Activated CD4-positive, alpha-beta T cell treated with anti-CD3 and anti-CD28 coated beads, Interleukin-2, amount 10 ng/mL, durations not matched to agents 7 days and 5 days (primary cell): ENCODE measurements around the gene TROAP. TPM values are rescaled to one million over a fixed set of nuclear protein-coding genes. Genes with fewer than 3 reads are reported as not detected.
A peak's percentile ranks its signal among the peaks of the same experiment; 100 is the strongest.
"Not testable (repeated sequence)": the region's sequence is repeated elsewhere in the genome, so short reads cannot be mapped to it uniquely, and the experiment has no call there.

Experiments
- CTCF ChIA-PET: fragments of 350-600 bp; sonication (Branson Sonifier 250); formaldehyde crosslinking; loops from one replicate; lab custom pipeline; 2021; ENCODE audit warnings: antibody characterized with exemption; lab: Charles Lee
- POLR2A ChIA-PET: fragments of 350-600 bp; sonication (Branson Sonifier 250); formaldehyde crosslinking; loops from one replicate; lab custom pipeline; 2021; ENCODE audit warnings: antibody characterized with exemption; lab: Charles Lee
- DNase-seq: peaks from one replicate; pipeline ENCODE4 v3.0.0-alpha.2; 2020
- H3K27ac Mint-ChIP-seq: one replicate; pipeline ENCODE4 v1.8.0; 2021; ENCODE audit warnings: mild to moderate bottlenecking, moderate library complexity, mixed read lengths
- H3K27me3 Mint-ChIP-seq: one replicate; pipeline ENCODE4 v1.8.0; 2021; ENCODE audit warnings: mixed read lengths
- H3K36me3 Mint-ChIP-seq: one replicate; pipeline ENCODE4 v1.8.0; 2021; ENCODE audit warnings: low read depth, mixed read lengths
- H3K4me1 Mint-ChIP-seq: one replicate; pipeline ENCODE4 v1.8.0; 2021; ENCODE audit warnings: mixed read lengths
- H3K4me3 Mint-ChIP-seq: one replicate; pipeline ENCODE4 v1.8.0; 2021; ENCODE audit warnings: mild to moderate bottlenecking, moderate library complexity, mixed read lengths
- H3K9me3 Mint-ChIP-seq: one replicate; pipeline ENCODE4 v1.8.0; 2021; ENCODE audit warnings: mixed read lengths
- total RNA-seq, 2 experiments: library from RNA; stranded (reverse); gene quantifications; one replicate each; pipeline ENCODE4 v1.2.3, GENCODE V29; 2021

TROAP gene
- total RNA-seq = 100 to 1,000 TPM; 111 to 115 TPM

DNA sequence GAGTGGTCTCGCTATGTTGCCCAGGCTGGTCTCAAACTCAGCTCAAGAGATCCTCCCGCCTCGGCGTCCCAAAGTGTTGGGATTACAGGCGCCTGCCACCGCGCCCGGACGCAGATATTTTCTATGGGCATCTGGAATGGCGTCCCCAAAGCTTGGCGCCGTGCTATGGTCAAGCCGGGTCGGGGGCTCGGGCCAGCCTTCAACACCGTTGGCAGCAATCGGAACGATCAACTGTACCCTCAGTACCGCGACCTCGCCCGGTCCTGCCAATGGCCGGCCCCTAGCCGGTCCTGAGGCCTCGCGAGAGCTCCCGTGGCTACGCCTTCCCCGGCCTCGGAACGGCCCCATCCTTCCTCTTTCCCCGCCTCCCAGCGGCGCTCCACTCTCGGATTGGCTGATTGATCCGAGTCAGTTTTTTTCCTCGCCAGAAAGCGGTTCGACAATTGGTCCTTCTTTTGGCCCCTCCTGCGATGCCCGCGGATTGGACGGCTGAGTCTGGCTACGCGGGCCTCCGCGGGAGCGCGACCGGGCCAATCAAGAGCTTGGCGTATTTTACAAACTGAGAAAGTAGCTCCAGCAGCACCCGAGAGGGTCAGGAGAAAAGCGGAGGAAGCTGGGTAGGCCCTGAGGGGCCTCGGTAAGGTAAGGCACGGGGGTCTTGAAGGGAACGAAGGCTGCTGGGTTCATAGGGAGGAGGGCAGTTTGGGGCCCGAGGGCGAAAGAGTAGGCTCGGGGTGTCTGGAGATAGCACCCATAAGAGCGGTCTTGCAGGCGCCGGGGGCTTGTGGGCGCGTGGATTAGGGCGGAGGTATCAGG lies at the start of gene TROAP:
Gene TROAP, plus strand, starts transcription at position 548 of the 816 bp plus-strand sequence. CDS start 354 bp downstream, outside the sequence.
- CTCF ChIA-PET = interaction anchor here (0.8 to 5.0 kb wide), 10 partner anchors 9 to 34 kb away, joined by 3 to 29 read pairs (median 8); partner anchors contain the start of genes C1QL4, DNAJC22 and PRPH
- Mint-ChIP-seq H3K36me3 (peaks cover 28% of the 10 kb centered on the region), H3K27ac (peak within 1 kb of the TSS; percentile 93), H3K4me3 (peak within 1 kb of the TSS; percentile 97), H3K4me1 (peaks cover 32% of the 10 kb centered on the region), H3K9me3 (no peaks in the 10 kb centered on the region), H3K27me3 (no peaks in the 10 kb centered on the region)
- POLR2A ChIA-PET = interaction anchor here (0.6 to 2.0 kb wide), 4 partner anchors 9 to 192 kb away, joined by 3 to 11 read pairs (median 4); partner anchors contain the start of genes SPATS2 and TUBA1B
- peak; percentile 99 for DNase-seq

DNA sequence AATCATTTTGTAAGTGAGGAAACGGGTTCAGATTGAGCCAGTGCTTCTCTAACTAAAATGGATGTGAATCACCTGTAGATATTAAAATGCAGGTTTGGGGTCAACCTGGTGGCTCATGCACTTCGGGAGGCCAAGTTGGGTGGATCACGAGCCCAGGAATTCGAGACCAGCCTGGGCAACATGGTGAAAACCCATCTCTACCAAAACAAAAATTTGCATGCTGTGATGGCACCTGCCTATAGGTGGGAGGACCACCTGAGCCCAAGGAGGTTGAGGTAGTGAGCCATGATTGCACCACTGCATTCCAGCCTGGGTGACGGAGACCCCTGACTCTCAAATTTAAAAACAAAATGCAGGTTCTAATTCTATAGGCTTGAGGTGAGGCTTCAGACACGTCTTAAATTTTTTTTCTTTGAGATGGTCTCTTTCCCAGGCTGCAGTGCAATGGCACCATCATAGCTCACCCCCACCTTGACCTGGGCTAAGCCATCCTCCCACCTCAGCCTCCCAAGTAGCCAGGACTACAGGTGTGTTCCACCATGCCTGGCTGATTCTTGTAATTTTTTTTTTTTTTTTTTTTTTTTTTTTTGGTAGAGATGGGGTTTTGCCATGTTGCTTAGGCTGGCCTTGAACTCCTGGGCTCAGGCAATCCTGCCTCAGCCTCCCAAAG lies 49.2 kb upstream of the TROAP start:
- Mint-ChIP-seq H3K4me1 (peaks cover 12% of the 10 kb centered on the region), H3K27me3 (no peaks in the 10 kb centered on the region), H3K36me3 (peaks cover 44% of the 10 kb centered on the region), H3K27ac (no peak overlapping the region), H3K9me3 (no peaks in the 10 kb centered on the region), H3K4me3 (no peak overlapping the region)
- POLR2A ChIA-PET = no interaction called here
- no peak for DNase-seq
- CTCF ChIA-PET = interaction anchor here (2.5 kb wide), 1 partner anchor 73 kb away, joined by 6 read pairs; the partner anchor contains the start of gene DNAJC22

DNA sequence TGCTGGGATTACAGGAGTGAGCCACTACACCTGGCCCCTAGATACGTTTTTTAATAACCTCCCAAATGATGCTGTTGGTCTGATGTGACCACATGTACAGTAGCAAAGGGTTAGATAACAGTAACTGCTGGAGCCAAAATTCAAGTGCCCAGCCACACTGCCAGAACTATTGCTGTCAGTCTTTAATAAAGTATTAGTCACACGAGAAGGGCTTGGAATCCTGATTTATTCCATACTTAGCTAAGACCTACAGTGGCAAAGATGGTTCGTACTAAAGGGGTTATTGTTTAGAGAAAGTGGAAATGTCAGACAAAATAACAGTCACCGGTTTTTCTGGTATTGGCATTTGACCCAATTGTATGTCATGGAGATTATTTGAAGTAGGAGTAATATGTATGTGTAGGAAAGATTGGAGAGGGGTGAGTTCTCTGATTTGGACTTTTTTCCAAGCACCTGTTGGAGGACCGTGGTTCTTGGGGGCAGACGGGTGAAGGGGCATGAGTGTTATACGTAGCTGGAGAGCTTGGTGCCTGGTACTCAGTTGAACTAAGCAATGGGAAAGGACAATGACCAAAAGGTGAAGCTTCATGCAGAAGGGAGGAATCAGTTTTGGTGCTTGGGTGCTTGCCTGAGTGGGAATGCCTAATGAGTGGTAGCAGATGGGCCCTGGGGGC lies 48.5 kb upstream of the TROAP start:
- Mint-ChIP-seq H3K4me3 (no peak overlapping the region), H3K36me3 (peaks cover 37% of the 10 kb centered on the region), H3K4me1 (peaks cover 8% of the 10 kb centered on the region), H3K27ac (no peak overlapping the region), H3K9me3 (no peaks in the 10 kb centered on the region), H3K27me3 (no peaks in the 10 kb centered on the region)
- POLR2A ChIA-PET = no interaction called here
- CTCF ChIA-PET = interaction anchor here (0.6 to 2.5 kb wide), 4 partner anchors 69 to 431 kb away, joined by 3 to 6 read pairs (median 5); partner anchors contain the start of gene DNAJC22
- DNase-seq = no peak

GRCh38 chr12:49276304-49277290 lies 46.5 kb upstream of the TROAP start:
- CTCF ChIA-PET = interaction anchor here (0.9 to 1.8 kb wide), 7 partner anchors 11 to 257 kb away, joined by 3 to 4 read pairs (median 3); partner anchors contain the start of genes C1QL4 and PRPH
- DNase-seq = no peak
- POLR2A ChIA-PET = no interaction called here
- Mint-ChIP-seq H3K27me3 (peaks cover 3% of the 10 kb centered on the region), H3K4me3 (no peak overlapping the region), H3K27ac (no peak overlapping the region), H3K9me3 (no peaks in the 10 kb centered on the region), H3K36me3 (peaks cover 21% of the 10 kb centered on the region), H3K4me1 (no peaks in the 10 kb centered on the region)

DNA sequence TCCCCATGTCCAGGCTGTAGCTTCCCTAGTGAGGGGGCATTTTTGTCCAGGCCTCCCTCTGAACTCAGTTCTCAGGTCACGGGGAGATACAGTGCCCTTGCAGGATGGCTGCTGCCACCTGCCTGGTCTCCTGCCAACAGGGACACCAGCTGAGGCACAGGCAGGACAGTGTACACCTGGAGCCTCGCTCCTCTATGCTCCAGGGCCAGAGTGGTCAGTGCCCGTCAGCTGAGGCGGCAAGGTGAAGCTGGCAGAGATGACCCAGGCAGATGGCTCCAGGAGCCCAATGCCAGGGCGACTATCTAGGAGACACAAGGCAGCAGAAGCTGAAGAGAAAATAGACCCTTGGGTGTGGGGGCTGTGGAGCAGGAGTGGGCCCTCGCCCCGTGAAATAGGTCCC lies 45.6 kb upstream of the TROAP start:
- Mint-ChIP-seq H3K27ac (no peak overlapping the region), H3K4me1 (no peaks in the 10 kb centered on the region), H3K9me3 (no peaks in the 10 kb centered on the region), H3K27me3 (peaks cover 5% of the 10 kb centered on the region), H3K4me3 (no peak overlapping the region), H3K36me3 (peaks cover 20% of the 10 kb centered on the region)
- POLR2A ChIA-PET = no interaction called here
- CTCF ChIA-PET = interaction anchor here (0.9 to 1.8 kb wide), 4 partner anchors 16 to 258 kb away, joined by 3 read pairs; partner anchors contain the start of gene C1QL4
- DNase-seq = no peak

- Mint-ChIP-seq H3K4me1 (no peaks in the 10 kb centered on the region), H3K9me3 (no peaks in the 10 kb centered on the region), H3K27ac (no peak overlapping the region), H3K36me3 (peaks cover under 1% of the 10 kb centered on the region), H3K27me3 (peaks cover 8% of the 10 kb centered on the region), H3K4me3 (no peak overlapping the region)
- POLR2A ChIA-PET = no interaction called here
- no peak for DNase-seq
- CTCF ChIA-PET = interaction anchor here (0.8 to 1.1 kb wide), 3 partner anchors 11 to 169 kb away, joined by 3 to 6 read pairs (median 3); partner anchors contain the start of genes DNAJC22 and LMBR1L
Measured at GRCh38 chr12:49279706-49280159, 43.3 kb upstream of the TROAP start.

DNA sequence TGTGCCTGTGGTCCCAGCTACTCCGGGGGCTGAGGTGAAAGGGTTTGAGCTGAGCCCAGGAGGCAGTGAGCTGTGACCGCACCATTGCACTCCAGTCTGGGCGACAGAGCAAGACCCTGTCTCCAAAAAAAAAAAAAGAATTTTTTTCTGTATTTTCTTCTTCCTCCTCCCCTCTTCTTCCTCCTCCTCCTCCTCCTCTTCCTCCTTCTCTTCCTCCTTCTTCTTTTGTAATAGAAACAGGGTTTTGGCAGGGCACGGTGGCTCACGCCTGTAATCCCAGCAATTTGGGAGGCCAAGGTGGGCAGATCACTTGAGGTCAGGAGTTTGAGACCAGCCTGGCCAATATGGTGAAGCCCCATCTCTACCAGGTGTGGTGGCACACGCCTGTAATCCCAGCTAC lies 42.5 kb upstream of the TROAP start:
- not testable (repeated sequence) for H3K4me3 Mint-ChIP-seq

GRCh38 chr12:49282302-49282701 lies 40.8 kb upstream of the TROAP start:
- Mint-ChIP-seq H3K27ac (no peak overlapping the region), H3K9me3 (no peaks in the 10 kb centered on the region), H3K4me1 (no peaks in the 10 kb centered on the region), H3K36me3 (no peaks in the 10 kb centered on the region), H3K4me3 (no peak overlapping the region), H3K27me3 (peaks cover 18% of the 10 kb centered on the region)
- CTCF ChIA-PET = interaction anchor here (0.6 to 0.7 kb wide), 2 partner anchors 12 to 49 kb away, joined by 3 to 4 read pairs; no protein-coding TSS in a partner anchor
- POLR2A ChIA-PET = no interaction called here
- DNase-seq = no peak

More for the DNA sequence above, 42.5 kb upstream of the TROAP start:
- not testable (repeated sequence) for H3K27me3 Mint-ChIP-seq, DNase-seq, H3K9me3 Mint-ChIP-seq, H3K36me3 Mint-ChIP-seq, H3K27ac Mint-ChIP-seq, H3K4me1 Mint-ChIP-seq
- ChIA-PET CTCF (interaction anchor here (0.8 kb wide), 1 partner anchor 66 kb away, joined by 6 read pairs; the partner anchor contains the start of gene DNAJC22), POLR2A (interaction anchor here (0.7 kb wide), 1 partner anchor 51 kb away, joined by 4 read pairs; no protein-coding TSS in a partner anchor)

GRCh38 chr12:49282740-49283375 lies 40.2 kb upstream of the TROAP start:
- POLR2A ChIA-PET = not testable (repeated sequence)

DNA sequence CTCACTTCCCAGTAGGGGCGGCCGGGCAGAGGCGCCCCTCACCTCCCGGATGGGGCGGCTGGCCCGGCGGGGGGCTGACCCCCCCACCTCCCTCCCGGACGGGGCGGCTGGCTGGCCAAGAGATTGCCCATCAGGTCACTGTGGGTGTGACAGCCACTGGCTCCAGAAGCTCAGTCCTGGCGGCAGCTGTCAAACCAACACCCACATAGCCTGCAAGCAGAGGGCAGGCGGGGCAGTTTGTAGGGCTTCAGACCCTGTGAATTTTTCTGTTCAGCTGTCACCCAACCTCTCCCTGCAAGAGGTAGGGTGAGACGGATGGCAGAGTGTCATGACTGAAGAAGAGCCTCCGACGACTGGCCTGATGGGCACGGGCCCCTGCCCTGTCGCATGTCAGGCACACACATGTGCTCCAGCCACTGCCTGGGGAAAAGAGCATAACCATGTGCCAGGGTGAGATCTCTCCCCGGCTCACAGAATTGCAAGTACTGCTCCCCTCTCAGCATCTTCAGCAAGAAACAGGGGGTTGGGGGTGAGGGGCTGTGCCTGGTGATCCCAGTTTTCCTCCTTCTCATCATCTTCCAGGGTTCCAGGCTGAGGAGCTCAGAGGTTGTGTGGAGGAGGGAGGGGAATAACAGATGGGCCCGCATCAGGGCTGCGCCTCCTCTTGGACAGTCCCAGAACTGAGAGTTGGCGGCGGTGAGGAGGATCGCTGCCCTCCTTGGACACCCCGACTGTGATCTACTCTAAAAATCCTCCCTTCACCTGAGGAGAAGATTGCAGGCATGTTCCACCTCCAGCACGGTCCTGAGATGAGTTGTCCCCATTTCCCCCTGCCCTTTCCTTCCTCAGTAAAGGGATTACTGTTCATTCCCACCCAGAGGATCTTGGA lies 39.3 kb upstream of the TROAP start:
- POLR2A ChIA-PET = interaction anchor here (0.6 kb wide), 1 partner anchor 12 kb away, joined by 3 read pairs; no protein-coding TSS in a partner anchor
- H3K4me1 Mint-ChIP-seq = peaks cover 3% of the 10 kb centered on the region
- no peaks in the 10 kb centered on the region for H3K36me3 Mint-ChIP-seq
- H3K27me3 Mint-ChIP-seq = peaks cover 29% of the 10 kb centered on the region
- no peak overlapping the region for H3K4me3 Mint-ChIP-seq
- no peaks in the 10 kb centered on the region for H3K9me3 Mint-ChIP-seq
- DNase-seq = no peak
- CTCF ChIA-PET = interaction anchor here (0.9 to 3.0 kb wide), 4 partner anchors 12 to 59 kb away, joined by 3 to 10 read pairs (median 4); no protein-coding TSS in a partner anchor
- H3K27ac Mint-ChIP-seq = no peak overlapping the region

More at GRCh38 chr12:49282740-49283375, 40.2 kb upstream of the TROAP start:
- peaks cover 23% of the 10 kb centered on the region for H3K27me3 Mint-ChIP-seq
- H3K4me1 Mint-ChIP-seq, H3K27ac Mint-ChIP-seq, DNase-seq, H3K9me3 Mint-ChIP-seq, H3K36me3 Mint-ChIP-seq, H3K4me3 Mint-ChIP-seq: not testable (repeated sequence)
- CTCF ChIA-PET = interaction anchor here (0.6 kb wide), 1 partner anchor 13 kb away, joined by 4 read pairs; no protein-coding TSS in a partner anchor
